GM18870 (cell line): Measurements from ENCODE around the gene LRFN2.

Experiments
- ATAC-seq: cut with Tn5 transposase; IDR thresholded peaks from one replicate; pipeline ENCODE4 v1.9.1; 2021; ENCODE audit warnings: moderate library complexity; ENCODE audit not compliant: unreplicated experiment

LRFN2 gene

DNA sequence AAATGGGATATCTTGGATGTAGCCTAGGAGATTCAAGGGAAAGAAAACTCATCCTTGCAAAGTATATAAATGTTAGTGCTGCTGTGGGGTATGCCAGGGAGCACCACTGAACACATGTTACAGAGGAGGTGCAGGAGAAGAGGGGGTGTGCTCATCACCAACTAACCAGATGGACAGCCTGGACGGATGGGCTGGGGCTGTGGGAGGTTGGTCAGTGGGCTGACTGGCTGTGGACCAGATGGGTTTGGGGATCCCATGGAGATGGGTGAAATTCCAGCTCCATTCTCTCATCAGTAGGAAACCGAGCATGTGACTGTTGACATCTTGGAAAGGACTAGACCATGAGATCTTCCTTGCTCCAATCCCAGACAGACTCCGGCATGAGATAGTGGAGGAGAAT lies 201.0 kb downstream of the LRFN2 start:
- ATAC-seq = no peak

DNA sequence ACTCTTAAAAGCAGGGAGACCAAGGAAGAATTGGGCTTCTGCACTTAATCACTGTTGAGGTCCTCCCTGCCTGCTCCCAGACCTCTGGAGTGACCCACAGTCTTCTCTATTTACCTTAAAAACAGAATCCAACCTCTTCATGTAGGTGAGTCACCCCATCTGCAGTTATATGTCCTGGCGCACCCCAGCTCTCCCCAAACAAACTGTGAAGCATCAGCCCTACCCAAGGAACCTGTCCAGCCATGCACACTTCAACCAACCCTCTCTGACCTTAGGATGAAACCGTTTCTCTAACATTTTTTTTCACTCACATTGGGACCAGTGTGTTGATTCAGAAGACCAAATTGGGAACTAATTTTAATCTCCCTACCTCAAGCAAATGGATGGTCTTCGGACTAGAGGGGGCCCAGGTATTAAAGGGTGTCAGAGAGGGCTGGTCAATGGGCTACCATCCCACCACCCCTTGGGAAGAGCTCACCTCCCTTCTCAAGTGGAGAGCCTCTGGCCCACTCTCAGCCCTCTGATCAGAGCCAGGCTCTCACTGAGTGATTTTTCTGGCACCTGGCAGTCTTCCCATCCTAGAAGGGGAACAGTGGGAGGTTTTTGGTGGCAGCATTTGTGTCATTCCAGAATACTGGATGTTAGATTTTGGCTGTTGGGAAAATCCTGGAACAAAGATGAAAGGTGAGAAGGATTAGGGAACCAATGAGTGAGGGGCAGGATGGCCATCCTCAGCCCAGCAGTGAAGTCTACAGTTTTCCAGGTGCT lies 203.6 kb downstream of the LRFN2 start:
- no peak for ATAC-seq

DNA sequence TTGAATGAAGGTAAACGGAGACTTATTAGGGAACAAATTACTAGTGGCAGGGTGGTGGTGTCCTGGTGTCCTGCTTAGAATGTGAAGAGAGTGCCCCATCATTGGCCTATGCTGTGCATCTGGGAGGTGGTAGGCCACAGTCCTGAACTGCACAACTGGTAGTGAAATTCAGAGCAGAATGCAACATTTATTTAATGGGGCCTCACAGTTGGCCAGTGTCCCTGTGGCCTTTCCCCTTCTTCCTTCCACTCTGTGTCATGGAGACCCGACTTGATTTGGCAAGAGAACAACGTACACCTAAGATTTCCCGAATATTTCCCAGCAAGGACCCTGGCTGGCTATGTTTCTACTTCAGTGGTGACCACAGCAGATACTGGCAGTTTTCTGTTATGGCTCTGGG lies 206.9 kb downstream of the LRFN2 start:
- no peak for ATAC-seq

- ATAC-seq = no peak
Observed at GRCh38 chr6:40379811-40380210, 207.4 kb downstream of the LRFN2 start.

DNA sequence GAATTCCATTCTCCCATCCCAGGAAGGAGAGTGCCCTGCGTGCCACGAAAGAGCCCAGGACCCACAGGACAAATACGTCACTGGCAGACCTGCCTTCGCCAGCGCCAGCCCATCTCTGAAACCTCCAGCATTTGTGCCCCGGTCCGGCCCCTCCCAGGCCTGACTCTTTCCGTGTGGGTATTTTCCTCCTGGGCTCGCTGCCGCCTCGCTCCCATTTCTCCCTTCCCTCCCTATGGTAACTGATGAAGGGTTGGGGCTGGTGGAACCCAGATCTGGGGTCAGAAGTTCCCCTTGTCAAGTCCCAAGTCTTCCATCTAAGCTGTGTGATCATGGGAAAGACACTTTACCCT lies 208.5 kb downstream of the LRFN2 start:
- ATAC-seq = no peak

DNA sequence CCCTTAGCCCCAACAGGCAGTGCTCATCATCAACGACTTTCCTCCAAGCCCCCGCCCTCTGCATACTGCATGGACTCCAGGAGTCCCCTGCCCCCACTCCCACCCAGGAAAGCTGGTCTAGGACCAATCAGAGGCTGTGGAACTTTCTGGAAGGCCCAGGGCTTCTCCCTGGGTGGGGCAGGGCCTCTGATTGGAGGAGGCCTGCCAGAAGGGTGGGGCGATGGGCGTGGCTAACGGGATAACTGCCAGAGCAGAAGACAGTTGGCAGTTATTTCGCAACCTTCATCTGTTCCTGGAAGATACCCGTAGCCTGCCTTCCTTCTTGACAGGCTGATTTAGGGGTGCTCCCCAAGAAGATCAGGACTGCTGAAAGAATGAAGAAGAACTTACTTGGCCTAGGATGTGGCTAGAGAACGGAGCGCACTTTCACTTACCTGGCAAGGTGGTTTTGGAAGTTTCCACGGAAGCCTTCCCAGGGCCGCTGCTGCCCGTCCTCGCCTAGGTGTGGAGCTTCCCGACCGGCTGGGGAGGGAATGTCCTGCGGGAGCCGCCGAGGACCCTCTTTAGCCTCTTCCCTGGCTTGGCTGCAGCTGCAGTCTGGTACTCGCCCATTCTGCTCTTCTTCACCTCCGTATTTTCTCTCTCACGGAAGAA lies 209.0 kb downstream of the LRFN2 start:
- no peak for ATAC-seq

DNA sequence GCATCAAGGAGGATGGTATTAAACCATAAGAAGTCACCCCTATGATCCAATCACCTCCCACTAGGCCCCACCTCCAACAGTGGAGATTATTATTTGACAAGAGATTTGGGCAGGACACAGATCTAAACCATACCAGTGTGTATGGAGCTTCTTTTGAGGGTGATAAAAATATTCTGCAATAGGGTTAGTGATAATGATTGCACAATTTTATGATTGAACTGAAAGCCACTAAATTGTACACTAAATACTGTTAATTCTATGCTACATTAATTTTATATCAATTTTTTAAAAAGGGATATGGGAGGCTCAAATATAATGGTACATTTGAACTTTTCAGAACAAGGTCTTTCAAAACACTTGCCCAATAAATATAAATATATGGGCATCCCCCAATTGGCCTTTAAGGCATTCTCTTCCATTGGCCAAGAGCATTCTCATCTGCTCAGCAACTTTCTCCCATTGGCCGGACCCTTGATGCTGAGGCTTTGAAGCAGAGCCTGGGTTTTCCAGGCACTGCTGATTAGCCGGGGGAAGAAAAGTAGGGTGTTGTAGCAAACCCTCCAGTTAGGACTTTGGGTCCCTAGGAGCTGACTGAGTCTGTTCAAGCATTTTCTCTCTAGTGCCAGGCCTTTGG lies 209.9 kb downstream of the LRFN2 start:
- no peak for ATAC-seq

DNA sequence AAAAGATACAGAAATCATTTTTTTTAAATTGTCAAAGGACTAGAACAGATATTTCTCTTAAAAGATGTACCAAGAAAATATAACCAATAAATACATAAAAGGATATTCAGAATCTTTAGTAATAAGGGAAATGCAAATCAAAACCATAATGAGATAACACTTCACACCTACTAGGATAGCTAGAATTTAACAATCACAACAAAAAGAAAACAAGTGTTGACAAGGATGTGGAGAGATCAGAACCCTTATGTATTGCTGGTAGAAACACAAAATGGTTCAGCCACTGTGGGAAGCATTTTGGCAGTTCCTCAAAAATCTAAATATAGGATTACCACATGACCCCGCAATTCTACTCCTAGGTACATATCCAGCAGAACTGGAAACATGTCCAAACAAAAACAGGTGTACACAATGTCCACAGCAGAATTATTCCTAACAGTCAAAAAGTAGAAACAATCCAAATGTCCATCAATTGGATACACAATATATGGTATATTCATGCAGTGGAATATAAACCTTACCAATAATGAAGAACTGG lies 211.0 kb downstream of the LRFN2 start:
- no peak for ATAC-seq

GRCh38 chr6:40373267-40373666 lies 213.9 kb downstream of the LRFN2 start:
- no peak for ATAC-seq

GRCh38 chr6:40371621-40372020 lies 215.5 kb downstream of the LRFN2 start:
- no peak for ATAC-seq

DNA sequence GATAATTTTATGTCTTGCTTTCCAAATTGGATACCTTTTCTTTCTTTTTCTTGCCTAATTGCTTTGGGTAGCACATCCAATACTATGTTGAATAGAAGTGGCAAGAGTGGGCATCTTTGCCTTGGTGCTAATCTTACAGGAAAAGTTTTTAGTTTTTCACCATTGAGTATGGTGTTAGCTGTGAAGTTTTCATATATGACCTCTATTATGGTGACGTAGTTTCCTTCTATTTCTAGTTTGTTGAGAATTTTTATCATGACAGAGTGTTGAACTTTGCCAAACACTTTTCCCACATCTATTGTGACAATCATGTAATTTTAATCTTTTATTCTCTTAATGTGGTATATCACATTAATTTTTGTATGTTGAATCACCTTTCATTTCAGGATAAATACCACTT lies 216.1 kb downstream of the LRFN2 start:
- no peak for ATAC-seq

DNA sequence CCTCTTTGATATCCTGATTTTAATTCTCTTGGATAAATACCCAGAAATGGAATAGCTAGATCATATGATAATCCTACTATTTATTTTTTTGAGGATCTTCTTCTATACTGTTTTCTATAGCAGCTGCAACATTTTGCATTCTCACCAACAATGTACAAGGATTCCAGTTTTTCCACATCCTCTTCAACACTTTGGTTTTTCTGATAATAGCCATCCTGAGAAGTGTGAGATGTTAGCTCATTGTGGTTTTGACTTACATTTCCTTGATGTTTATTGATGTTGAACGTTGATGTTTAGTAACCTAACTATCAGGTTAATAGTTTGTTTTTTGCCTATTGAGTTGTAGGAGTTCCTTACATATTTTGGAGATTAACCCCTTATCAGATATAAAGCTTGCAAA lies 217.3 kb downstream of the LRFN2 start:
- ATAC-seq = no peak

- ATAC-seq = no peak
Observed at GRCh38 chr6:40369042-40369441, 218.1 kb downstream of the LRFN2 start.

DNA sequence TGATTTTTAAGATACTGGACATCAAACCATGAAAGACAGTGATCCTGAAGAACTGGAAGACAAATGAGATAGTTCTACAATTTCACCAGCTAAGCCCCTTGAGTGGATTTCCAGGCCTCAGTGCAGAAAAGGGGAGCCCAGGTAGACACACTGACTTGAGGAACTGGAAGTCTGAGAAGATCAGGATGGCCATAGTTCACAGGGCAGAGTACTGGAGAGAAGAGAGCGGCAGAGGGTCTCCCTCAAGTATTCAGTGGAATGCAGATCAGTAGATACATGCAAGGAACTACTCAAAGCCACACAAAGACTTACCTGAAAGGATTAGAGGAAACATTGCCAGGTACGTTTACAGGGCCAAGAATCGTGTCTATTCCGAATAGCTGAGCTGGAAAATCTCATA lies 224.3 kb downstream of the LRFN2 start:
- no peak for ATAC-seq

DNA sequence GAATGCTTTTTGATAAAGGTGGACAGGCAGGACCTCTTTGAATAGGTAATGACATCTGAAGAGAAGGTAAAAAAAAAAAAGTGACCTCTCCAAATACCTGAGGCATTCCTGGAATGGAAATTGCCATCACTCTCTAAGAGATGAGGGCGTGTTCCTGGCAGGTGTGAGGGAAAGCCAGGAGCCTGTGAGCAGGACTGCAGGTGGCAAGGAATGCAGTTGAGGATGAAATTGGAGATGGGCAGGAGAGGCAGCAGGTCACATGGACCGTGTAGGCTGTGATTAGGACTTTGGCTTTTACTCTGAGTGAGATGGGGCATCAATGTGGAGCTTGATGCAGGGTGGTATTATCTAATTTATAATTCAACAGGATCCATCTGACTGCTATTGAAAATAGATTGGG lies 227.4 kb downstream of the LRFN2 start:
- no peak for ATAC-seq

GRCh38 chr6:40358473-40359460 lies 228.4 kb downstream of the LRFN2 start:
- no peak for ATAC-seq

GRCh38 chr6:40356242-40356910 lies 230.8 kb downstream of the LRFN2 start:
- ATAC-seq = no peak

DNA sequence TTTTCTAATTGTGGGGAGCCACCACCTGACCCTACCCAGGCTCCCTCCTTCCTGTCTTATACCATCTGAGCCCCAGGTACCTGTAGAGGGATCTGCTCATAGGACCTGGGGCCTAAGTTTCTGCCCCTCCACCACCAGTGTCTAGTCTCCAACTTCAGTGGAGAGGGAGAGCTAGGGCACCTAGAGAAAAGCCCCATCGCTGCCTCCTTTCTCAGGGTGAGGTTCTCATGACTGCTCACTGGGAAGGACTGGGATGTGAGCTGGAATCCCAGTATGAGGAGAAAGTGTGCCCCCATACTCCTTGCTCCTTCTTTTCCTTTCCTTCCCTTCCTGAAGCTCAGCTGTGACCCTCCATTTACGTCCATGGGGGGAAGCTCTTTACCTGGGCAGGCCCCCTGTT lies 231.6 kb downstream of the LRFN2 start:
- no peak for ATAC-seq

DNA sequence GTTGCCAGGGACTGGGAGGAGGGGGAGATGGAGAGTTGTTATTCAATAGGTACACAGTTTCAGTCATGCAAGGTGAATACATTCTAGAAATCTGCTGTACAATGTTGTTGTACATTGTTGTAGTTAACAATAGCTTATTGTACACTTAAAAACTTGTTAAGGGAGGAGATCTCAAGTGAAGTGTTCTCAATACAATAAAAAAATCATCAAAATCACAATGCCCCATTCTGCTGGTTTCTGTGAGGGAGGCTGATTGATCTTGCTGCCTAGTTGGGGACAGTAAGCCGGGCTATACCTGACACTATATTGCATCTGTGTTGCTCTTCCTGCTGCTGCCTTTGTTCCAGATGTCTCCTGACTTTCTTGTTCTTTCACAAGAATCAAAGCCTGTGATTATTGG lies 232.1 kb downstream of the LRFN2 start:
- ATAC-seq = no peak

- no peak for ATAC-seq
Observed at GRCh38 chr6:40353967-40354452, 233.2 kb downstream of the LRFN2 start.
